Stimulated activated CD4-positive, alpha-beta T cell treated with anti-CD3 and anti-CD28 coated beads, Interleukin-4, amount 100 ng/mL, for 24 hours (primary cell): Measurements from ENCODE around the gene H2BW1.
"Not testable (repeated sequence)": the region's sequence is repeated elsewhere in the genome, so short reads cannot be mapped to it uniquely, and the experiment has no call there.

Experiments
- DNase-seq: peaks from one replicate; pipeline ENCODE4 v3.0.0-alpha.2; 2020

H2BW1 gene, protein sequence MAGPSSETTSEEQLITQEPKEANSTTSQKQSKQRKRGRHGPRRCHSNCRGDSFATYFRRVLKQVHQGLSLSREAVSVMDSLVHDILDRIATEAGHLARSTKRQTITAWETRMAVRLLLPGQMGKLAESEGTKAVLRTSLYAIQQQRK

DNA sequence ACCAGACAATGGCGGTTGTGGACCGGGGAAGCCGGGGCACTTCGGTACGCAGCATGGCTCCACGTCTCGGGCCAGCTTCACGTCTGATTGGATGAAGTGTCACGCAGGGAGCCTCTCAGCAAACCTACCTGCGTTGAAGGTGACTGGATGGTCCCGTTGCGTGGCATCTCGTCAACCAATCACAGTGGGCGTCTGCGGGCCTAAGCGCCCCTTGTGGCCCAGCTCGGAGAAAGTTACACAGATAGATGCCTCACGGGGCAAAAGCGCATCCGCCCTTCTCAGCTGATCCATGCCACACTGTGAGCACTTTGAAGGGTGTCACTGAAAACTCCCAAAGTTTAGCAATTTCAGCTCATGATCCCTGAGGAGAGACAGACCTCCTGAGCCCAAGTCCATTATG lies at the start of gene H2BW1:
TSS of gene H2BW1 (minus strand) at position 103 of the 400 bp plus-strand sequence. CDS start 132 bp downstream, outside the sequence.
- no peak for DNase-seq

DNA sequence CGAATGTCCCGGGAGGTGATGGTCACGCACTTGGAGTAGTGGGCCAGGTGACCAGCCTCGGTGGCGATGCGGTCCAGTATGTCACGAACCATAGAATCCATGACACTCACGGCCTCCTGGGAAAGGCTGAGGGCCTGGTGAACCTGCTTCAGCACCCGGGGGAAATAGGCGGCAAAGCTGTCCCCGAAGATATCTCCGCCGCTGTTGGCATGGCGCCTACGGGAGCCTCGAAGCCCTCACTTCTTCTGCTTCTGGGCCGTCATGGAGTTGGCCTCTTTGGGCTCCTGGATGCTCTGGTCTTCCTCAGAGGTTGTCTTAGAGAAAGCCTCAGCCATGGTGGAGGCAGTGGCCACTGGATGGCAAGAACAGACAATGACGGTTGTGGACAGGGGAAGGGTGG lies 49.1 kb upstream of the H2BW1 start:
- DNase-seq = not testable (repeated sequence)

DNA sequence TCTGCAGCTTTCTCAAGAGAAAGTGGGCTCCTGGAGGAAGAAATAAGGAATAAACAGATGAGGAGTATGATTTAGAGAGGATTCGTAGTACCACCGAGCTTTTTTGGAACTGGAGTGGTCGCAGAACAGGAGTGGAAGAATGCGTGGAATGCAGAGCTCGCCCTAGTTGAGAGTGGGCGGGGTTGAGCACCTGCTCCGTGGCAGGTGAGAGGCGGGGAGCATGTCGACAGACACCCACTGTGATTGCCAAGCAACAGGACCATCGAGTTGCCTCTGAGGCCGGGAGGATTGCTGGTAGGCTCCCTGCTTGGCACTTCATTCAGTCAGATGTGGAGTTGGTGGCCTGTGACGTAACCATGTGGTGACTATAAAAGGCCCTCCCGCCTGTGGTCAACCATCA lies 41.4 kb upstream of the H2BW1 start:
- DNase-seq = not testable (repeated sequence)

GRCh38 chrX:104047171-104047570 lies 33.7 kb upstream of the H2BW1 start:
- DNase-seq = no peak

GRCh38 chrX:104045642-104046041 lies 32.1 kb upstream of the H2BW1 start:
- DNase-seq = no peak

DNA sequence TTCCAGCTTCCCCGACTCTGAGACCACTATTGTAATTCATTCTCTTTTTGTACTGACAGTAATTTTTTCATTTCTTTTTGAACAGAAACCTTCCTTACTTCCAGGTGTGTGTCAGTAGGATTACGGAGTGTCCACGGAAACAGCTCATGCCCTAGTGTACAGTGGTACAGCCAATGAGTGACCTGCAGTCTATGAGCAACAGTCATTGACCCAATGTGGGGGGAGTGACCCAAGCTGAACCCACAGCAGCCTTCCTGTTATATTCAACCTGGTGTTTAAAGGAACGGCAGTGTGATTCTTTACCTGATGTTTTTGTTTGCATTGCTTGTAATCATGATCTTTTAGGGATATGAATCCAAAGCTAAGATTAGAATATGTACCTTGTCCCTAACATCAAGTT lies 27.5 kb upstream of the H2BW1 start:
- DNase-seq = no peak

GRCh38 chrX:104039689-104040505 lies 26.4 kb upstream of the H2BW1 start, which contains the start of gene H2BW2:
Gene H2BW2, plus strand, starts transcription at chrX:104039956. Its CDS starts 39 bp downstream, at chrX:104039995.
- no peak for DNase-seq

DNA sequence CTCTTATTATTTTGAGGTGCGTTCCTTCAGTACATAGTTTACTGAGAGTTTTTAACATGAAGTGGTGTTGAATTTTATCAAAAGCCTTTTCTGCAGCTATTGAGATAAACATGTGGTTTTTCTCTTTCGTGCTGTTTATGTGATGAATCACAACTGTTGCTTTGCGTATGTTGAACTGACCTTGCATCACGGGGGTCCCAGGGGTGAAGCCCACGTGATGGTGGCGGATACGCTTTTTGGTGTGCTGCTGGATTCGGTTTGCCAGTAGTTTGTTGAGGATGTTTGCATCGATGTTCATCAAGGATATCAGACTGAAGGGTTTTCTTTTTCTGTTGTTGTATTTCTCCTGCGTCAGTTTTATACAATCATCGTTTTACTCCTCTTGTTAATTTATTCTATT lies 4.6 kb upstream of the H2BW1 start:
- DNase-seq = no peak

DNA sequence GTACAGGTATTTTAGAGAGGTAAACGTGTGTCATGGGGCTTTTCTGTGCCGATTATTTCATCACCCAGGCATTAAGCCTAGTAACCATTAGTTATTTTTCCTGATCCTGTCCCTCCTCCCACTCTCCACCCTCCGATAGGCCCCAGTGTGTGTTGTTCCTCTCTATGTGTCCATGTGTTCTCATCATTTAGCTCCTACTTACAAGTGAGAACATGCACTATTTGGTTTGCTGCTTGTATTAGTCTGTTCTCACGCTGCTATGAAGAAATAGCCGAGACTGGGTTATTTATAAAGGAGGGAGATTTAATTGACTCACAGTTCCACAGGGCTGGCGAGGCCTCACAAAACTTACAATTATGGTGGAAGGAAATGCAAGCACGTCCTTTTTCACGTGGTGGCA lies 2.1 kb upstream of the H2BW1 start:
- not testable (repeated sequence) for DNase-seq

DNA sequence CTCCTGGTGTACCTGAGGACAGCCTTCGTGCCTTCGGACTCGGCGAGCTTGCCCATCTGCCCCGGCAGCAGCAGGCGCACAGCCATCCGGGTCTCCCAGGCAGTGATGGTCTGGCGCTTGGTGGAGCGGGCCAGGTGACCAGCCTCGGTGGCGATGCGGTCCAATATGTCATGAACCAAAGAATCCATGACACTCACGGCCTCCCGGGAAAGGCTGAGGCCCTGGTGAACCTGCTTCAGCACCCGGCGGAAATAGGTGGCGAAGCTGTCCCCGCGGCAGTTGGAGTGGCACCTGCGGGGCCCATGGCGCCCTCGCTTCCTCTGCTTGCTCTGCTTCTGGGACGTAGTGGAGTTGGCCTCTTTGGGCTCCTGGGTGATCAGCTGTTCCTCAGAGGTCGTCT lies 350 bp downstream of the H2BW1 start:
- DNase-seq = no peak

DNA sequence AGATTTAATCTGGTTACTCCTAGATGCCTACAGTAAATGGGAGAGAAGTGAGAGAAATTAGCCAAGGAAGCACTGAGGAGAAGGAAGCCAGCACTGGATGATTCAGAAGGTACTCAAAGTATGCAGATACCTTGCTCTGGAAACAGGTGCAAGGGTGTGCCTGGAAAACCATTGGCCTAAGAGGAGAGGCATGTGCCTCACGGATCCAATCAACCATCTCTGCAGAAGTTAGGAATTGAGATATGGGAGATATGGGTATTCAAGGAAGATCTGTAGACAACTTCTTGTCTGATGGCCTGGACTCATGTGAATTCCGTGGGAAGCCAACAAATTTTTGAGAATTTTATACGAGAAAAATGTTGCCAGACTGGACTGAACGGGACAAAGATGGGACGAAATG lies 4.7 kb downstream of the H2BW1 start:
- DNase-seq = no peak

- no peak for DNase-seq
Observed at GRCh38 chrX:103999234-103999633, 14.3 kb downstream of the H2BW1 start.

DNA sequence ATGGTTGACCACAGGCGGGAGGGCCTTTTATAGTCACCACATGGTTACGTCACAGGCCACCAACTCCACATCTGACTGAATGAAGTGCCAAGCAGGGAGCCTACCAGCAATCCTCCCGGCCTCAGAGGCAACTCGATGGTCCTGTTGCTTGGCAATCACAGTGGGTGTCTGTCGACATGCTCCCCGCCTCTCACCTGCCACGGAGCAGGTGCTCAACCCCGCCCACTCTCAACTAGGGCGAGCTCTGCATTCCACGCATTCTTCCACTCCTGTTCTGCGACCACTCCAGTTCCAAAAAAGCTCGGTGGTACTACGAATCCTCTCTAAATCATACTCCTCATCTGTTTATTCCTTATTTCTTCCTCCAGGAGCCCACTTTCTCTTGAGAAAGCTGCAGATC lies 30.0 kb downstream of the H2BW1 start:
- not testable (repeated sequence) for DNase-seq

- not testable (repeated sequence) for DNase-seq
Observed at GRCh38 chrX:103962411-103963278, 50.9 kb downstream of the H2BW1 start, which contains the start of gene TMSB15B. Gene TMSB15B, plus strand, starts transcription at chrX:103962627.
